Nephron progenitor cell (in vitro differentiated cells): ENCODE results near the gene EEIG2.

Experiments used
- DNase-seq: peaks from one replicate; pipeline ENCODE4 v3.0.0; 2021
- H3K27ac Mint-ChIP-seq: 2 replicates; pipeline ENCODE4 v1.8.0; 2021; ENCODE audit warnings: mild to moderate bottlenecking, moderate library complexity, mixed read lengths
- H3K27me3 Mint-ChIP-seq: 2 replicates; pipeline ENCODE4 v1.8.0; 2021; ENCODE audit warnings: mild to moderate bottlenecking, low read depth, mixed read lengths; ENCODE audit not compliant: poor library complexity
- H3K36me3 Mint-ChIP-seq: 2 replicates; pipeline ENCODE4 v1.8.0; 2021; ENCODE audit warnings: low read depth, mixed read lengths
- H3K4me1 Mint-ChIP-seq: 2 replicates; pipeline ENCODE4 v1.8.0; 2021; ENCODE audit warnings: mixed read lengths
- H3K4me3 Mint-ChIP-seq: 2 replicates; pipeline ENCODE4 v1.8.0; 2021; ENCODE audit warnings: mild to moderate bottlenecking, moderate library complexity, mixed read lengths
- H3K9me3 Mint-ChIP-seq: 2 replicates; pipeline ENCODE4 v1.8.0; 2021; ENCODE audit warnings: mild to moderate bottlenecking, moderate library complexity, mixed read lengths
- CTCF ChIP-seq: fragments of 200-600 bp; sonication (generic); IDR thresholded peaks from 2 replicates; pipeline ENCODE4 v1.5.0; 2021; ENCODE audit warnings: antibody characterized with exemption

The EEIG2 gene

DNA sequence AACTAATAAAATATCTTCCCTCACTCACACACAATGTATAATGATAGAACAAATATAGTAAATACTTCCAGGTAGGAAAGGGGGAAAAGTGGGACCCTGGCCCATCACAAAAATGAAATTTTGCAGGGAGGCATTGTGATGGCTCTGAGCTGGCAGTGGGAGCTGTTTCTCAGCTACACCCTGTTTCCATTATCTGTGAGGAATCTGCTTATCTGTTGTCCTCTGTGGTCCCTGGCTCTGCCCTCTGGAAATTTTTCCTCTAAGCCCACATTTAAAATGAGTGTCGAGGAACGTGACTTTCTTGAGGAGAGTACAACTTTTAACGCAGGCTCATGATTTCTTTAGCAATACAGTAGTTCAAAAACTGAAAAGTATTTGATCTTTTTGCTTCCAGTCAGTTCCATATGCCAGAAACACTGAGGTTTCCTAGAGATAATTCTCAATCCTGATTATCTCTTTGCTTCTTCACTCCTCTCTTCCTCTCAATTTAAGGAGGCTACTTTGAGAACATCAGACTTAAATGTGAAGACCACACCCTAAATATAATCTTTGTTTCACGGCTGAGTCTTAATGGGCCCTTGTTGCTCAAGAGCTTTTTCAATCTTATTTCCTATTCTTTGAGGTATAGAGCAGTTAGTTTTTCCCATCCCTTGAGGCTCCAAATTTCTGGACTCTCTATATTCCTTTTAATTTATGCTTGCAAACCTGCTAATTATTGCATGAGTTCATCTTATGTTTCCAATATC lies 5.0 kb upstream of the EEIG2 start:
- Mint-ChIP-seq H3K4me1 (no peaks in the 10 kb centered on the region), H3K4me3 (no peak overlapping the region), H3K27me3 (peaks cover 3% of the 10 kb centered on the region), H3K27ac (no peak overlapping the region), H3K9me3 (no peaks in the 10 kb centered on the region), H3K36me3 (no peaks in the 10 kb centered on the region)
- no peak for DNase-seq
- no peak for TF ChIP-seq CTCF

GRCh38 chr1:108556066-108556465 lies 3.8 kb upstream of the EEIG2 start:
- no peak for DNase-seq
- Mint-ChIP-seq H3K36me3 (no peaks in the 10 kb centered on the region), H3K9me3 (no peaks in the 10 kb centered on the region), H3K27me3 (peaks cover 3% of the 10 kb centered on the region), H3K4me3 (no peak overlapping the region), H3K27ac (no peak overlapping the region), H3K4me1 (peaks cover 6% of the 10 kb centered on the region)
- no peak for TF ChIP-seq CTCF

- no peaks in the 10 kb centered on the region for H3K9me3 Mint-ChIP-seq
- no peaks in the 10 kb centered on the region for H3K36me3 Mint-ChIP-seq
- H3K4me1 Mint-ChIP-seq = peaks cover 9% of the 10 kb centered on the region
- H3K4me3 Mint-ChIP-seq = no peak overlapping the region
- DNase-seq = no peak
- H3K27me3 Mint-ChIP-seq = peaks cover 3% of the 10 kb centered on the region
- no peak overlapping the region for H3K27ac Mint-ChIP-seq
- no peak for TF ChIP-seq CTCF
Observed at GRCh38 chr1:108556499-108556898, 3.4 kb upstream of the EEIG2 start.

GRCh38 chr1:108557296-108557695 lies 2.6 kb upstream of the EEIG2 start:
- Mint-ChIP-seq H3K4me1 (peaks cover 9% of the 10 kb centered on the region), H3K9me3 (no peaks in the 10 kb centered on the region), H3K36me3 (no peaks in the 10 kb centered on the region), H3K4me3 (no peak overlapping the region), H3K27me3 (peaks cover 3% of the 10 kb centered on the region), H3K27ac (no peak overlapping the region)
- DNase-seq = no peak
- TF ChIP-seq CTCF = no peak

- Mint-ChIP-seq H3K27me3 (peaks cover 3% of the 10 kb centered on the region), H3K9me3 (no peaks in the 10 kb centered on the region), H3K4me1 (peaks cover 9% of the 10 kb centered on the region), H3K4me3 (peak overlapping the region; percentile 97), H3K36me3 (no peaks in the 10 kb centered on the region), H3K27ac (no peak overlapping the region)
- no peak for TF ChIP-seq CTCF
- DNase-seq = peak; percentile 47
Observed at GRCh38 chr1:108560189-108560873, 431 bp downstream of the EEIG2 start.
